Measurements from ENCODE around the gene HECW1.
"Not testable (repeated sequence)": the region's sequence is repeated elsewhere in the genome, so short reads cannot be mapped to it uniquely, and the experiment has no call there.

Gene HECW1

GRCh38 chr7:43586251-43586900 is 473.9 kb downstream of the HECW1 start:
- DNase-seq = no peak

GRCh38 chr7:43588477-43589132 is 476.2 kb downstream of the HECW1 start:
- DNase-seq = no peak

- DNase-seq = no peak
Observed at GRCh38 chr7:43589133-43589478, 476.7 kb downstream of the HECW1 start.

- no peak for DNase-seq
Observed at GRCh38 chr7:43589728-43590127, 477.3 kb downstream of the HECW1 start.

- DNase-seq = no peak
Observed at GRCh38 chr7:43590862-43591557, 478.6 kb downstream of the HECW1 start.

- DNase-seq = no peak
Observed at GRCh38 chr7:43591558-43592180, 479.2 kb downstream of the HECW1 start.

- DNase-seq = no peak
Observed at GRCh38 chr7:43592326-43592725, 479.9 kb downstream of the HECW1 start.

GRCh38 chr7:43593010-43593409 is 480.6 kb downstream of the HECW1 start:
- no peak for DNase-seq

GRCh38 chr7:43594020-43594419 is 481.6 kb downstream of the HECW1 start:
- no peak for DNase-seq

GRCh38 chr7:43596426-43596825 is 484.0 kb downstream of the HECW1 start:
- DNase-seq = not testable (repeated sequence)

GRCh38 chr7:43600056-43600455 is 487.6 kb downstream of the HECW1 start:
- DNase-seq = no peak

GRCh38 chr7:43602256-43602655 is 489.8 kb downstream of the HECW1 start:
- no peak for DNase-seq

GRCh38 chr7:43604251-43604650 is 491.8 kb downstream of the HECW1 start:
- no peak for DNase-seq

- no peak for DNase-seq
Observed at GRCh38 chr7:43609097-43609496, 496.6 kb downstream of the HECW1 start.

GRCh38 chr7:43612128-43612527 is 499.7 kb downstream of the HECW1 start:
- DNase-seq = no peak

GRCh38 chr7:43612599-43613589 is 500.4 kb downstream of the HECW1 start:
- DNase-seq = no peak
